ENCODE results near the gene DHRS11.

Gene DHRS11

DNA sequence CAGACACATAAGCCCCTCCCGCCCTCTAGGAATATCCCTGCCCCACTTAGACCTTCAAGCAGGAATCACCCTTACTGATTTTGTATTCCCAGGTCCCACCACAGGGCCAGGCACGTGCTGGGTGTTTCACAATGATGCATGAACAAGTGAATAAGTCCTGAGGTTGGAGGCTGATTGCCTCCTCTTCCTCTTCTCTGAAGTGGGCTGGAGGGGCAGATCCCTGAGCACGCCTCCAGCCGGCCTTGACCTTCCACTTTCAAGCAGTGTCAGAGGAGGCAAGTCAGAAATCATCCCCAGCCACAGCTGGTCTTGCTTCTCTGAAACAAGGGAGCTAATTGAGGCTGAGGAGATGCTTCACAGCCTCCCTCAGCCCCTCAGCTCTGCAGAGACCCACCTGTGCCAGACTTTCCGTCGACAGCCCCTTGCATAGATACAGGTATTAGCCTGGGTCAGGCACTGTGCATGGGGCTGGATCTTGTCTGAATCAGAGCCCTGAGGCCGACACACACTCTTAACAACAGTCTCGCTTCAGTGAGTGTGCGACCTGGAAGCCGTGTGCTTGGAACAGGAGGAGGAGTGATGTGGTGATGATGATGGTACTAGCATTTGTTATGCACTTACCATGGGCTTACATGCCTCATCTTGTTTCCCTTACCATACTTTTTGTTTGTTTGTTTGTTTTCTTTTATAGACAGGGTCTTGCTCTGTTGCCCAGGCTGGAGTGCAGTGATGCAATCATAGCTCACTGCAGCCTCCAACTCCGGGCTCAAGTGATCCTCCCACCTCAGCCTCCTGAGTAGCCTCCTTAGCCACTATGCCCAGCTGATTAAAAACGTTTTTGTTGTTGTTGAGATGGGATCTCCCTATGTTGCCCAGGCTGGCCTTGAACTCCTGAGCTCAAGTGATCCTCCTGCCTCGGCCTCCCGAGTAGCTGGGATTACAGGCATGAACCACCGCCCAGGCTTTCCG, 24.7 kb downstream of the DHRS11 start:
- DNase-seq: no peak

DNA sequence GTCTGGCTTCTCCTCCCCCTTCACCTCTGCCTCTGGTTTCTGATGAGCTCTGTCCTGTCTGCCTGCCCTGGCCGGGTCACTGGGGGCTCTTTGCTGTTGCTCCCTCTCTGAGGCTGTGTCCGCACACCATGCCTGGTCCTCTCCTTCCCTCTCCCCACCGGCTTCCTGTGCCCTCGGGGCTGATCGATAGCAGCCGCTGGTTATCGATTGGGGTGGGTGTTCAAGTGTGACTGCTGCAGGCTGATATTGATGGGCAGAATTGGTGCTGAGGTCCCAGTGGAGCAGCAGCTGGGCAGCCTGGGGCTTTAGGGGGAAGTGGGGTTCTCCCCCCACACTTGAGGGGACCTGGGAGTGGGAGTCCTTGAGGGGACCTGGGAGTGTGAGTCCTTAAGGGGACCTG, 26.1 kb downstream of the DHRS11 start:
- no peak for DNase-seq

DNA sequence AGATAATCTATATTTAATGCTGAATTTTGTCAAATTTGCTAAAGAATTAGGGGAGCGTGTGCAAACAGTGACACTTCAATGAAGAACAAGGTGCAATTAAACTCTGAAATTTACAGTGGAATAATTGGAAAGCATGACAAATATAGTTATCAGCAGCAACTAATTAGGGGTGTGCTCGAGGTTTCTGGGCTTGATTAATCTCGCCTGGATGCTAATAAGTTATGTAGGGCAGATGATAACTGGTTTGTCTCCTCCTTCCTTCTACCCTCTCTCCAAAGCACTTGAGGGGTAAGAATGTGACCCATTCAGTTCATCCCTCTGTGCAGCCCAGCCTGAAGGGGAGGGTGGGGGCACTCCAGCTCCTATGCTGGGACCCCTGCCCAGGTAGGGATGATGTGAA, 31.6 kb downstream of the DHRS11 start:
- DNase-seq: no peak

DNA sequence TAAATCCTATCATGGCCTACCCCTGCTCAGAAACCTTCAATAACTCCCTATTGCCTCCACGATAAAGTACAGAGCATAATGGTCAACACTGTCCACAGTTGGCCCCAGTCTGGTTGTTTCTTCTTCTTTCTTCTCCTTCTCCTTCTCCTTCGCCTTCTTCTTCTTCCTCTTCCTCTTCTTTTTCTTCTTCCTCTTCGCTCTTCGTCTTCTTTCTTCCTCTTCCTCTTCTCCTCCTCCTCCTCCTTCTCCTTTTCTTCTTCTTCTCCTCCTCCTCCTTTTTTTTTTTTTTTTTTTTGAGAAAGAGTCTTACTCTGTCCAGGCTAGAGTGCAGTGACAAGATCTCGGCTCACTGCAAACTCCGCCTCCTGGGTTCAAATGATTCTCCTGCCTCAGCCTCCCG, 33.5 kb downstream of the DHRS11 start:
- no peak for DNase-seq

DNA sequence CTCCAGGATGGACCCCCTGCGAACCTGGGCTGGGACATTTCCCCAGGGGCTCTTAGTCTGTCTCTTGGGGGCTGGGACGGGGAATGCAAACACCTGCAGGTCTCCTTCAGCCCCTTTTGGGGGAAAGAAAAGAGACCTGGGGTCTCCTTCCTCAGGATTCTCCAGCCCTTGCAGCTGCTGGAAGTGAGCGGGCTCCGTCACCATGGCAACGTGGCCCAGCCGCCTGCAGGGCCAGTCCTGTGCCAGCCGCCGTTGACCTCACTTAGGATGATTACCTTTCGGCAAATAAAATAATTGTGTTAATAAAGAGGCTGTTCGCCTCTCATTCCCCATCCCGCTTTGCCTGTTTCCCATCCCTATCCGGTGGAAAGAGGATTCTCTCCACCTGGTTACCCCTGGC, 35.4 kb downstream of the DHRS11 start:
- DNase-seq: peak; percentile 40

DNA sequence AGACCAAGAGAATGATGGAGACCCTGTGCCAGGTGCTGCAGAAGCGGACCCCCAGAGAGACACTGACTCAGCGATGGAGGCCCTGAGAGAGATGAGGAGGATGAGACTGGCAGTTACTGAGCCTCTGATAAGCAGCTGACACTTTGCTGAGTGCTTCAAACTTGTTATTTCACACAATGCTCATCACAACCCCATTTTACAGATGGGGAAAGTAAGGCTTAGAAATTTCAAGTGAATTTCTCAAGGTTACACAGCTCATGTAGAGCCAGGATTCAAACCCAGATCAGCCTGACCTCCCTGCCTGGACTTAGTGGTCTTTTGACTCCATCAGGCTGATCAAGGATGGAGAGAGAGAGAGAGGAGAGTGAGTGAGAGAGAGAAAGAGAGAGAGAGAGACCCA, 36.9 kb downstream of the DHRS11 start:
- no peak for DNase-seq

DNA sequence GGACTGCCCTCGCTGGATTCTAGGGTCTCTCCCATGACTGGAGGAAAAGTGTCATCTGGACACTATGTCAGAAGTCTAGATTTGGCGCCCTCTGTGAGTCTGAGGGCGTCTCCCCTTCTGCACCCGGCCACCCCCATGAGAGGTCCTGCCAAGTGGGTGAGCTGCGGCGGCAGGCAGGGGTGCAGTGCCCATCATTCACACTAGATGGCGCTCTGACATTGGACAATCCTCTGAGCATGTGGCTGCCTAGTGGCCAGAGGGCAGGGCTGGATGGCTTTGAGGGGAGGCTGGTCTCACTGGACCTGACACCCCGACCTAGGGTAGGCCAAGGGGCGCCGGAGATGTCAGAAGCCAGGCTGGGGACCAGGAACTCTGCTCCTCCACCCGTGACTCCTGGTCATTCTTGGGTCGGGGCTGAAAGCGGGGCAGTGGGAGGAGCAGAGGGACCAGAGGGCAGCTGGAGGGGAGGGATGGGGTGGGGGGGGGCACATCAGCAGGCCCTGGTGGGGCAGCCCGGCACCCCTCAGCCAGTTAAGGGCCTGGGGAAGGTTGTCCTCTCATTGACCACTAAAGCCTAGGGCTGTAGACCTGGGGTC, 37.7 kb downstream of the DHRS11 start:
- DNase-seq: peak; percentile 81

DNA sequence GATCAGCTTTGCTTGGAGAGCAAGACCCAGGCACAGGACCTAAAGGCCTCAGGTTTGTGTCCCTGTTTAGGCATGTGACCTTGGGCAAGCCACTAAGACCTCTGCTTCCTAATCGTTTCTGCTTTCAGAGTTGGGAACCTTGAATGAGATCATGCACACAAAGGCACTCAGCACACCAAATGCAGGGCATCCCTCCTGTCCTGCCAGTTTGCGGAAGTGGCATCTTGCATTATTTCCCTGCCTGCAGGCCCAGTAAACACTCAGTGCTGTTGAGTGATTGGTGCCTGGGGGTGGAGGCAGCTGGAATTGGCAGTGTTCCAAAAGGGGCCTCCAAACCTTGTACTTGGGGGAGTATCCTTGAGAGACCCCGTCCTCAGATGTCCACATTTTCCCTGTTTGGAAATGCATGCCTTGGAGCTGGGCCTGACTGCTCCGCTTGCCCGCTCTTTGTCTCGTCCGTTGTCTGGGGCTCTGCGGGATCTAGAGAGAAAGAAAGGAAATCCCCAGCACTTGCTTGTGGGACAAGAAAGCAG, 38.4 kb downstream of the DHRS11 start:
- no peak for DNase-seq

DNA sequence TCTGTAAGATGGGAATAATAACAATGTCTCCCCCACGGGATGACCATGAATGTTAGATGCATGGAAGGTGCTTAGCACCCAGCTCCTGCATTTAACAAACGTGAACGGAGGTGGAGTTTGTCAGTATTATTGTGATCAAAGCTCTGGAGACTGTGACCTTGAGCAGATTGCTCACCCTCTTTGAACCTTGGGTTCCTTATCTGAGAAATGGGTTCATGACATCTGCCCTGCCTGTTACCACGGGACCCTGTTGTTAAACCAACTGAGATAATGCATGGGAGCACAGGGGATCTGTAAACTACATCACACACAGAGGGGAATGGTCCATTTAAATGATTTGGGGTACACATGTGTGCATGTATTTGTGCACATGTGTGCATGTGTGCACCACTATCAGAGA, 39.3 kb downstream of the DHRS11 start:
- DNase-seq: no peak

DNA sequence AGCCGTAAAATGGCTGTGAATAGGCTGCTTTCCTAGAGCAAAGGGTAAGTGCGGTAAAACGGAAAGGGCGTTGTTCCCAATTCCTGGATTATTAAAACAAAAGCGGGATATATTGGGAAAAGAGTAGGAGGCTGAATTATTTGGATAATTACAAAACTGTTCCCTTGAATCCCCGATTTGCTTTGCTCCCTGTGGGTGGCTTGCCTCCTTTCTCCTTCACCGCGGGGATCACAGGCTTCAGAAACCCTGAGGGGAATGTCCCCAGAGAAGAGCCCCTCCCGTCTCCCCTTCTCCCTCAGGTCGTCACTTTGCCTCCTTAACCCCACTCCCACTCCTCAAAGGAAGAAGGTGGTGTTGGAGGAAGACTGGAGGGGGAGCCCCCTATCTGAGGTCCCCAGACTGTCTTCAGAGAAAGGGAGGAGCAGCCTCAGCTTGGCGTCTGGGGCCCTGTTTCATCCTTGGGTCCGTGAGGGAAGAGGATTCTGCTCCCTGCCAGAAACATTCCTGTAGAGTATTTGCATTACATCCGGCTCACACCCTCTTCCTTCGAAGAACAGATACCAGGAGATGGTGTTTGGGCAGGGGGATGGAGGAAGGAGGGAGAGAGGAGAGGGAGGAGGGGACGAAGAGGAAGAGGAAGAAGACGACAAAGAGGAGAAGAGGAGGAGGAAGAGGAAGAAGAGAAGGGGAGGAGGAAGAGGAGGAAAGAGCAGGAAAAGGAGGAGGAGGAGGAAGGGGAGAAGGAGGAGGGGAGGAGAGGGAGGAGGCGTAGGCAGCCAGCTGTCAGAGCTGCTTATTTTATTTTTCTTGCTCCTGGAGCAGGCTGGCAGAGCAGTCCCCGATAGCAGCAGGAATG, 41.5 kb downstream of the DHRS11 start:
- no peak for DNase-seq

DNA sequence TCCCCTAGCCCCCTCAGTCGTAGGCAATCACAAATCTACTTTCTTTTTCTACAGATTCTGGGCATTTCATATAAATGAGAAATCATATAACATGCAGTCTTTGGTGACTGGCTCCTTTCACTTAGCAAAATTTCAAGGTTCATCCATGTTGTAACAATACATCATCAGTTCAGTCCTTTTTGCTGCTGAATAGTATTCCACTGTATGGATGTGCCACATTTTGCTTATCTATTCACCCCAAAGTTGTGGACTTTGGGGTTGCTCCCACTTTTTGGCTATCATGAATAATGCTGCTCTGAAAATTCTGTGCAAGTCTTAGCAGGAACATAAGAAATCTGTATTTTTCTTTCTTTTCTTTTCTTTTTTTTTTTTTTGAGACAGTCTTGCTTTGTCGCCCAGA, 48.7 kb downstream of the DHRS11 start:
- DNase-seq: no peak

DNA sequence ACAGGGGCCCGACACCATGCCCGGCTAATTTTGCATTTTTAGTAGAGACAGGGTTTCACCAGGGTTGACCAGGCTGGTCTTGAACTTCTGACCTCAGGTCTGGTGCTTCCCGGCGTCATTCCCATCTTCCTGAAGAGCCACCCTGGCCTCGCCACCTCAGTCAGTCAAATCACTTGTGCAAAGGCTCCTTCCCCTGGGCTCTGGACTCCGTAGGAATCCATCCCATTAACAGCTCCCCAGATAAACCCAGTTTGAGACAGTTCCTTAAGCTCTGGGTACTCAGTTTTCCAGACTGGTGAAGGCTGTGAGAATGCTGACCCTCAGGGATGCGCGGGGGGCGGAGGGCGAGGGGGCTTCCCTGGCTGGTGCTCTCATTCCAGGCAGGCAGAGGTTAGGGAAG, 49.2 kb downstream of the DHRS11 start:
- no peak for DNase-seq

DNA sequence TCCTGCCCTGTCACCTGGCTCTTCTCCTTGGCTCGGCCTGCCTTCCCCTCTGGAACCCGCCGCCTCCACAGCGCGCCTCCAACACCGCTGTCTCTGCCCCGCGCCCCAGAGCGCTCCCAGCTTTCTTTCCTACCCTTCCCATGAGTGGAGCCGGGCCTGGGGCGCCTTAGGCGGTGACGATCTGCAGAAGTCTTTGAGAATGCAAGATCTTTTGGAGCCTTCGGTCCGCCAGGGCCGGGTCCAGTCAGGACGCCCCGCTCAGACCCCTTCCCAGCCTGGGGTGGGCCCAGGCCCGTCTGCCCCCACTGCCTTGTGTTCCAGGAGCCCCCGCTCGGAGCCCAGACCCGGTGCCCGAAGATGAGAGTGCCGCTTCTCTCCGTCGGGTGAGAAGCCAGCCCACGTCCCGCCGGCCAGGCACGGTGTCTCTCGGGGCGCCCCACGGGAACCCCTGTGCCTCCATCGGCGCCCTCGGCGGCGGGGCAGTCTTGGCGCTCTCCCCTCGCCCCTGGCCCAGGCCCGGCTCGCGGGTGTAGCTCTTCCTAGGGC, 49.7 kb downstream of the DHRS11 start:
- DNase-seq: no peak

DNA sequence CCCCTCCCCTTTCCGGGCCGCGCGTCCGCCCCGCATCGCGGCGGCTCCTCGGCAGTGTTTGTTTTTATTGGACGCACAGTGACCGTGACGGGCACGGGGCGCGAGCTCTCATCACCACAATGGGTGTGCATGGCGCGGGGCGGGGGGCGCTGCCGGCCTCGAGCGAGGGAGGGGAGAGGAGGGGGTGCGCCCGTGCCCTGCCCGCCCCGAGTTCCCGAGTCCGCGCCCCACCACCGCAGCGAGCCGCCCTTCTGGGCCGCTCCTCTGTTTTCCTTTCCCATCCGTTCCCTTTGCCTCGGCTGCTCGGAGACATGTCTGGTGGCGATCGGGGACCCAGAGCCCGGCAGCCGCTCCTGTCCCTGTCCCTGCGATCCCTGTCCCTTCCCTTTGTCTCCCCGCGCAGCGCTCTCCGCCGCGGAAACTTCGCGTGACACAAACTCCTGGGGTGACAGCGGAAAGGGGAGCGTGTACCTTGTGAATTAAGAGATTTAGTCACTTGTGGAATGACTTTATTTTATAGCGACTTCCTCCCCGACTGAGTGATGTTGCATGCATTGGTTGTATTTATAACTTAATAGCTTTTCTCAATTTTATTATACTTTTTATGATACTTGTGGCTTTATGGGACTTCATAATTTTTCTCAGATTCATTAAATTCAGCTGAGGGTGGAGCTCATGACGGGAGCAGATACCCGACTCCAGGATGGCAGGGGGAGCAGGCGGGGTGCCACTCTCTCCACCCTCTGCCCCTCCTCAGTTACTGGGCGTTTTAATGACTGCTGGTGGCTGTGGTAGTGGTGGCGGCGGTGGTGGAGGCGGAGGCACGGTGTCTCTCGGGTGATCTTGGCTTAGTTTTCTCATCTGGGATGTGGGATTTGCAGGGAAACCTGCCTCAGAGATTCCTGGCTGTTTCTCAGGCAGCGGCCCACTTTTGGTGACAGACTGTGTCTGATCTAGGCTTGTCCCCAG, 50.5 kb downstream of the DHRS11 start:
- no peak for DNase-seq

DNA sequence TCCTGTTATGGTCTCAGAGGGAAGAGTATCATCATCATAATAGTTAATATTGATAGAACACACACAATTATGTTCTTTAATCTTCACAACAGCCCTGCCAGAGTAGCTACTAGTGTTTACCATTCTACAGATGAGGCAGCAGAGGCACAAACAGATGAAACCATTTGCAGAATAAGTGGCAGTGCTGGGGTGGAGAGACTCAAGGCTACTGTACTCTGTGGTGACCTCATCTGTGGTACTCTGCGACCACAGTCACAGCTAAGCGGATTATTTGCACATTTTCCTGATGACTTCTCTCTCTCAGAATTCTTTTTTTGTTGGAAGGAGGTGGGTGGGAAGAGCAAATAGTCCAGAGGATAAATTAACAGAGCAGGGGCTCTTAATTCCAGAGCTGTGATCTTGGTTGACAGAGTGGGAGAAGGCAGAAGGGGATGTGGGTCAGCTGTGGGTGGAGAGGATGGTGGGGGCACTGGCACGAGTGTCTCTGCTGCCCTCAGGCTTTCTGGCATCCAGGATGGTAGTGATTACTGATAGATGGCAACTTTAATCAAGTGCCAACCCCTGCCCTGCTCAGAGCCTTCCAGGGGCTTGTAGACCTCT, 51.5 kb downstream of the DHRS11 start:
- DNase-seq: no peak

DNA sequence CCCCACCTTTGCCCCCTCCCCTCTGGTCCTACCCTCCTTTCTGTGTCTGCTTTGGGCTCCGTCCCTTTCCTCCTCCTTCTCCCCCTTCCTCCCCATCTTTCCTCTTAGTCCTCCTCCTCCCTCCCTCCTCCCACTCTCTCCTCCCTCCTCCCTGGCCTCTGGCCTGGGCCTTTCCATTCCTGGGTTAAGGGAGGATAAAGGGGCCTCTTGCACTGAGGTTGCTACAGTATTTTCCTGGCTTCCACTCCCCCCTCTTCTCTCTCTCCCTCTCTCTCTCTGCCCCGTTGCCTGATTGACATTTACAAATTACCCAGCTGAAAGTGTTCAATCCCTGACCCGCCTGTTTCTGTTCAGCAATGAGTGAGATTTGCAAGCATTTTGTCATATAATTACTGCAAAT, 53.7 kb downstream of the DHRS11 start:
- no peak for DNase-seq

DNA sequence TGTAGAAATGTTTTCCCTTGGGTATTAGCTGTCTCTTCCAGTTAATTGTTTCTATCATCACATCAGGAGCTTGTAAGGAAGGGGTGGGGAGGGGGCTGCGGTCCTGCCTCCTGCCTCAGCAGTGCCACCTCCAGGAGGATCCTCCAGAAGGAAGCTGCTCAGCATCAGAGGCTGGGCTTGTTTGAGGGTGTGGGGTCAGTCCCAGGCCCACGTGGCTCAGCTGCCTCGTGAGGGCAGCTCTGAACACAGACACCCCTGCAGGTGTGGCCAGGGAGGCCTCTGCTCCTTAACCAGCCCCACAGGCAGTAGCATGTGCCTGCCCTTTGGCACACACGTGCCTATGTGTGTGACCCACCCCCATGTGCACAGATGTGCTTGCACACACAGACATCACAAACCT, 56.0 kb downstream of the DHRS11 start:
- peak; percentile 49 for DNase-seq

DNA sequence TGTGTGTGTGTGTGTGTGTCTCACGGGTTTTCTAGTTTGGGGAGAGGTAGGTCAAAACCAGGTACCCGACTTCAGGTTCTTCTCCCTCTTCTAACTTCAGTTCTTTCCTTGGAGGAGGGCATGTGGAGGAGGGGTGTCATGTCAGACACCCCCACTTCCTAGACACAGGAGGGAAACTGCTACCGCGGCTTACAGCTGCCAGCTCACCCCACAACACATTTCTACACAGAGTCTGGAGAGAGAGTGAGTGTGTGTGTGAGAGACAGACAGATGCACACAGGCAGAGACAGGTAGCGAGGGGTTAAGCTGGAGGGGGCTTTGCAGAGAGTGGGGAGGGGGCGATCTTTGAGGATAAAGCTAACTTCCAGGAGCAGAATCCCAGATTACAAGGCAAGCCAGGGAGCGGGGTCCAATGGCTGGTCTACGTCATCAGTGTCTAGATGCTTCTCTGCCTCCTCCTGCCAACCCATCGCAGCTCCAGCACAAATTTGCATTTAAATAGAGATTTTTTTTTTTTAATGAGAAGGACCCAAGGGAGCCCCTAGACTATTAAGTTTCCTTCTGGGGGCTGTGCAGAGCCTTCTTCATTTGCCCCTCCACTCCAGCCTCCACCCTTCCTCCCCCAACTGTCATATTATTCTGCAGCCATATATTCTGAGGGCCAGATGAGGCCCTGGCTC, 58.6 kb downstream of the DHRS11 start:
- DNase-seq: peak; percentile 93
